H9 (cell line): Measurements from ENCODE around the gene TNKS1BP1. TPM values are rescaled to one million over a fixed set of nuclear protein-coding genes. Genes with fewer than 3 reads are reported as not detected.

Source experiments
- DNase-seq: peaks from one replicate; pipeline ENCODE4 v3.0.0-alpha.2; 2017
- H2AFZ ChIP-seq: one replicate; pipeline ENCODE4 v1.6.1; 2013; ENCODE audit warnings: mild to moderate bottlenecking, low read length, control low read depth, moderate library complexity
- H2AK5ac ChIP-seq: 2 replicates; pipeline ENCODE4 v1.6.1; 2013; ENCODE audit warnings: low read length, control low read depth, mixed read lengths; ENCODE audit not compliant: insufficient read length
- H2BK120ac ChIP-seq: one replicate; pipeline ENCODE4 v1.6.1; 2013; ENCODE audit warnings: low read depth, mild to moderate bottlenecking, low read length, control low read depth, inconsistent platforms; ENCODE audit not compliant: poor library complexity, severe bottlenecking
- H2BK12ac ChIP-seq: 2 replicates; pipeline ENCODE4 v1.6.1; 2013; ENCODE audit warnings: low read length, control low read depth, mixed read lengths, low read depth; ENCODE audit not compliant: insufficient read length
- H2BK15ac ChIP-seq: 2 replicates; pipeline ENCODE4 v1.6.1; 2013; ENCODE audit warnings: low read depth, low read length, control low read depth
- H2BK20ac ChIP-seq: one replicate; pipeline ENCODE4 v1.6.1; 2013; ENCODE audit warnings: low read depth, mild to moderate bottlenecking, low read length, control low read depth, inconsistent platforms; ENCODE audit not compliant: poor library complexity, severe bottlenecking
- H2BK5ac ChIP-seq: 2 replicates; pipeline ENCODE4 v1.6.1; 2013; ENCODE audit warnings: low read length, control low read depth, mixed read lengths; ENCODE audit not compliant: insufficient read length
- H3K14ac ChIP-seq: 2 replicates; pipeline ENCODE4 v1.6.1; 2013; ENCODE audit warnings: low read length, control low read depth; ENCODE audit not compliant: insufficient read depth
- H3K18ac ChIP-seq: 2 replicates; pipeline ENCODE4 v1.6.1; 2013; ENCODE audit warnings: low read depth, mild to moderate bottlenecking, mixed read lengths, low read length, control low read depth; ENCODE audit not compliant: insufficient read length
- H3K23ac ChIP-seq: 2 replicates; pipeline ENCODE4 v1.6.1; 2013; ENCODE audit warnings: low read length, control low read depth, mixed read lengths, low read depth; ENCODE audit not compliant: insufficient read length
- H3K23me2 ChIP-seq: 2 replicates; pipeline ENCODE4 v1.6.1; 2013; ENCODE audit warnings: low read depth, mild to moderate bottlenecking, mixed read lengths, low read length, control low read depth; ENCODE audit not compliant: insufficient read length, poor library complexity, severe bottlenecking
- H3K27ac ChIP-seq: 2 replicates; pipeline ENCODE4 v1.5.1; 2013; ENCODE audit warnings: low read length, control low read depth, mixed read lengths, low read depth; ENCODE audit not compliant: insufficient read length
- H3K27me3 ChIP-seq: 2 replicates; pipeline ENCODE4 v1.6.1; 2013; ENCODE audit warnings: low read length, control low read depth, inconsistent platforms; ENCODE audit not compliant: insufficient read depth
- H3K4ac ChIP-seq: 2 replicates; pipeline ENCODE4 v1.6.1; 2013; ENCODE audit warnings: low read depth, mild to moderate bottlenecking, control low read depth, inconsistent platforms, low read length, moderate library complexity
- H3K4me1 ChIP-seq: 2 replicates; pipeline ENCODE4 v1.6.1; 2013; ENCODE audit warnings: low read length, control low read depth, inconsistent platforms; ENCODE audit not compliant: insufficient read depth
- H3K4me2 ChIP-seq: 2 replicates; pipeline ENCODE4 v1.6.1; 2013; ENCODE audit warnings: low read length, control low read depth, mixed read lengths; ENCODE audit not compliant: insufficient read length, insufficient read depth
- H3K56ac ChIP-seq: 2 replicates; pipeline ENCODE4 v1.6.1; 2013; ENCODE audit warnings: low read depth, mild to moderate bottlenecking, mixed read lengths, low read length, control low read depth; ENCODE audit not compliant: insufficient read length
- H3K79me1 ChIP-seq: 2 replicates; pipeline ENCODE4 v1.6.1; 2013; ENCODE audit warnings: low read depth, mild to moderate bottlenecking, moderate library complexity, low read length, control low read depth, inconsistent platforms; ENCODE audit not compliant: insufficient read depth, poor library complexity, severe bottlenecking
- H3K79me2 ChIP-seq: 2 replicates; pipeline ENCODE4 v1.6.1; 2013; ENCODE audit warnings: low read length, control low read depth, inconsistent platforms; ENCODE audit not compliant: insufficient read depth
- H3K9ac ChIP-seq: 2 replicates; pipeline ENCODE4 v1.6.1; 2013; ENCODE audit warnings: low read length, control low read depth, mixed read lengths; ENCODE audit not compliant: insufficient read length; ENCODE audit errors: extremely low read depth
- H3K9me3 ChIP-seq: one replicate; pipeline ENCODE4 v1.6.1; 2013; ENCODE audit warnings: low read depth, low read length, inconsistent platforms; ENCODE audit not compliant: control insufficient read depth
- H3T11ph ChIP-seq: one replicate; pipeline ENCODE4 v1.6.1; 2013; ENCODE audit warnings: mild to moderate bottlenecking, low read length, control low read depth, inconsistent platforms
- H4K20me1 ChIP-seq: one replicate; pipeline ENCODE4 v1.6.1; 2013; ENCODE audit not compliant: control insufficient read depth, insufficient read length, insufficient read depth
- H4K5ac ChIP-seq: 2 replicates; pipeline ENCODE4 v1.6.1; 2013; ENCODE audit warnings: low read depth, mild to moderate bottlenecking, mixed read lengths, low read length, control low read depth; ENCODE audit not compliant: insufficient read length
- H4K8ac ChIP-seq: replicated peaks from 2 replicates; pipeline ENCODE4 v1.6.1; 2013; ENCODE audit warnings: low read length, control low read depth, mixed read lengths, low read depth; ENCODE audit not compliant: insufficient read length
- H4K91ac ChIP-seq: 2 replicates; pipeline ENCODE4 v1.6.1; 2013; ENCODE audit warnings: low read depth, mild to moderate bottlenecking, moderate library complexity, mixed read lengths, low read length, control low read depth; ENCODE audit not compliant: insufficient read length
- H3K27ac Mint-ChIP-seq, 3 experiments: 2 replicates in 2 of 3; 3 replicates in 1 of 3; pipeline ENCODE4 v1.8.0; 2020 to 2021; ENCODE audit warnings: mixed read lengths in 3 of 3, mild to moderate bottlenecking in 1 of 3, moderate library complexity in 1 of 3
- H3K27me3 Mint-ChIP-seq: 2 replicates; pipeline ENCODE4 v1.8.0; 2021; ENCODE audit warnings: low read depth, mild to moderate bottlenecking, moderate library complexity, mixed read lengths
- H3K36me3 Mint-ChIP-seq, 3 experiments: 2 replicates in 2 of 3; 3 replicates in 1 of 3; pipeline ENCODE4 v1.8.0; 2020 to 2021; ENCODE audit warnings: low read depth in 3 of 3, mixed read lengths in 3 of 3; ENCODE audit not compliant: insufficient read depth in 1 of 3
- H3K4me1 Mint-ChIP-seq, 2 experiments: 2 replicates each; pipeline ENCODE4 v1.8.0; 2020; ENCODE audit warnings: mixed read lengths in 2 of 2
- H3K4me3 Mint-ChIP-seq, 2 experiments: 2 replicates in 1 of 2; 3 replicates in 1 of 2; pipeline ENCODE4 v1.8.0; 2020 to 2021; ENCODE audit warnings: mild to moderate bottlenecking in 2 of 2, mixed read lengths in 2 of 2, moderate library complexity in 1 of 2
- H3K9me3 Mint-ChIP-seq, 2 experiments: 2 replicates in 1 of 2; 3 replicates in 1 of 2; pipeline ENCODE4 v1.8.0; 2020; ENCODE audit warnings: mild to moderate bottlenecking in 2 of 2, mixed read lengths in 2 of 2, moderate library complexity in 1 of 2
- WGBS: extraction: QIAGEN DNeasy Blood & Tissue Kit; methylation state at CpG from one replicate; pipeline ENCODE4 v1.1.7; 2013; ENCODE audit warnings: missing lambda C conversion rate, low lambda C conversion rate, mixed read lengths; ENCODE audit not compliant: insufficient read length; ENCODE audit errors: extremely low coverage; 5-methylcytosine and 5-hydroxymethylcytosine counted together
- total RNA-seq: library from RNA; stranded (reverse); gene quantifications from 2 replicates; pipeline ENCODE4 v1.2.1, GENCODE V29; 2021
- TF ChIP-seq, protein P1 (sequence below): fragments of 200-600 bp; sonication (generic); conservative IDR thresholded peaks from 3 replicates; pipeline ENCODE4 v1.8.0; 2021; ENCODE audit warnings: antibody characterized with exemption, mild to moderate bottlenecking

The TNKS1BP1 gene
- total RNA-seq, 1 experiment from 2014 or later = 130 TPM

- no peak overlapping the region for H4K5ac ChIP-seq
- H3K27ac ChIP-seq = no peak overlapping the region
- H2BK5ac ChIP-seq = no peak overlapping the region
- H3K9me3 Mint-ChIP-seq = peaks cover 10 to 17% of the 10 kb centered on the region in 2 experiments
- peaks cover 9 to 21% of the 10 kb centered on the region in 2 experiments; a peak in 3 of 4 replicates for H3K4me1 Mint-ChIP-seq
- H3K14ac ChIP-seq = no peak overlapping the region
- no peaks in the 10 kb centered on the region for H3K27me3 ChIP-seq
- H3K36me3 Mint-ChIP-seq = peaks cover 72 to 75% (median 74%) of the 10 kb centered on the region in 3 experiments
- no peak overlapping the region for H3K4ac ChIP-seq
- no peak overlapping the region for H2AK5ac ChIP-seq
- no peak overlapping the region for H3K56ac ChIP-seq
- no peak overlapping the region for H2BK12ac ChIP-seq
- 0 out of 2 replicates have a peak, but pooled peaks cover 3% of the 10 kb centered on the region for H3K79me2 ChIP-seq
- H2BK15ac ChIP-seq = no peak overlapping the region
- H3K9ac ChIP-seq = no peak overlapping the region
- TF ChIP-seq, protein P1, sequence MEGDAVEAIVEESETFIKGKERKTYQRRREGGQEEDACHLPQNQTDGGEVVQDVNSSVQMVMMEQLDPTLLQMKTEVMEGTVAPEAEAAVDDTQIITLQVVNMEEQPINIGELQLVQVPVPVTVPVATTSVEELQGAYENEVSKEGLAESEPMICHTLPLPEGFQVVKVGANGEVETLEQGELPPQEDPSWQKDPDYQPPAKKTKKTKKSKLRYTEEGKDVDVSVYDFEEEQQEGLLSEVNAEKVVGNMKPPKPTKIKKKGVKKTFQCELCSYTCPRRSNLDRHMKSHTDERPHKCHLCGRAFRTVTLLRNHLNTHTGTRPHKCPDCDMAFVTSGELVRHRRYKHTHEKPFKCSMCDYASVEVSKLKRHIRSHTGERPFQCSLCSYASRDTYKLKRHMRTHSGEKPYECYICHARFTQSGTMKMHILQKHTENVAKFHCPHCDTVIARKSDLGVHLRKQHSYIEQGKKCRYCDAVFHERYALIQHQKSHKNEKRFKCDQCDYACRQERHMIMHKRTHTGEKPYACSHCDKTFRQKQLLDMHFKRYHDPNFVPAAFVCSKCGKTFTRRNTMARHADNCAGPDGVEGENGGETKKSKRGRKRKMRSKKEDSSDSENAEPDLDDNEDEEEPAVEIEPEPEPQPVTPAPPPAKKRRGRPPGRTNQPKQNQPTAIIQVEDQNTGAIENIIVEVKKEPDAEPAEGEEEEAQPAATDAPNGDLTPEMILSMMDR = no peak
- H3K9me3 ChIP-seq = no peaks in the 10 kb centered on the region
- no peak overlapping the region for H4K91ac ChIP-seq
- H3K23me2 ChIP-seq = no peaks in the 10 kb centered on the region
- no peak overlapping the region for H3K4me2 ChIP-seq
- no CpG with 5 or more reads among the region's 10 CpGs for WGBS
- DNase-seq = no peak
- no peak overlapping the region for H3K18ac ChIP-seq
- H4K20me1 ChIP-seq = no peaks in the 10 kb centered on the region
- no peak overlapping the region for H3T11ph ChIP-seq
- H3K23ac ChIP-seq = no peak overlapping the region
- no peak overlapping the region for H2AFZ ChIP-seq
- no peak overlapping the region for H2BK120ac ChIP-seq
- no peaks in the 10 kb centered on the region for H3K4me1 ChIP-seq
- no peak overlapping the region for H2BK20ac ChIP-seq
- H3K4me3 Mint-ChIP-seq = no peak overlapping the region
- no peak overlapping the region for H3K27ac Mint-ChIP-seq
- H4K8ac ChIP-seq = no peak overlapping the region
- no peaks in the 10 kb centered on the region for H3K27me3 Mint-ChIP-seq
- no peaks in the 10 kb centered on the region for H3K79me1 ChIP-seq
These were observed 24.0 kb downstream of the TNKS1BP1 start for GRCh38 chr11:57300785-57301184.
